NCI-H2029 treated with DMSO at 0.1 percent for 48 hours (cell line): ENCODE measurements around the gene LCP1.
A peak's percentile ranks its signal among the peaks of the same experiment; 100 is the strongest.

Source experiments
- DNase-seq: peaks from one replicate; lab custom pipeline; 2025; lab: John Stamatoyannopoulos, UW

Gene LCP1

GRCh38 chr13:46126552-46127357 lies 55.2 kb downstream of the LCP1 start:
- no peak for DNase-seq

GRCh38 chr13:46126056-46126455 lies 55.9 kb downstream of the LCP1 start:
- DNase-seq = no peak

- DNase-seq = no peak
Observed at GRCh38 chr13:46124967-46125933, 56.7 kb downstream of the LCP1 start.

- DNase-seq = no peak
Observed at GRCh38 chr13:46124531-46124966, 57.4 kb downstream of the LCP1 start.

GRCh38 chr13:46122304-46122703 lies 59.7 kb downstream of the LCP1 start:
- DNase-seq = no peak

GRCh38 chr13:46121597-46122163 lies 60.3 kb downstream of the LCP1 start:
- no peak for DNase-seq

- DNase-seq = no peak
Observed at GRCh38 chr13:46121033-46121432, 60.9 kb downstream of the LCP1 start.

- no peak for DNase-seq
Observed at GRCh38 chr13:46119883-46120614, 61.9 kb downstream of the LCP1 start.

- no peak for DNase-seq
Observed at GRCh38 chr13:46116653-46117502, 65.1 kb downstream of the LCP1 start.

GRCh38 chr13:46114613-46115012 lies 67.4 kb downstream of the LCP1 start:
- no peak for DNase-seq

GRCh38 chr13:46113596-46113995 lies 68.4 kb downstream of the LCP1 start:
- DNase-seq = no peak

- DNase-seq = no peak
Observed at GRCh38 chr13:46111151-46111550, 70.8 kb downstream of the LCP1 start.

- no peak for DNase-seq
Observed at GRCh38 chr13:46109451-46109850, 72.5 kb downstream of the LCP1 start.

- DNase-seq = no peak
Observed at GRCh38 chr13:46106839-46107371, 75.1 kb downstream of the LCP1 start.

- DNase-seq = no peak
Observed at GRCh38 chr13:46104868-46105267, 77.1 kb downstream of the LCP1 start, which contains the start of gene CPB2. Gene CPB2 (minus strand): TSS chr13:46105033. CDS start chr13:46105009, 24 bp downstream.

- no peak for DNase-seq
Observed at GRCh38 chr13:46103037-46103436, 78.9 kb downstream of the LCP1 start.

- no peak for DNase-seq
Observed at GRCh38 chr13:46102255-46102605, 79.7 kb downstream of the LCP1 start.

GRCh38 chr13:46101484-46102254 lies 80.3 kb downstream of the LCP1 start:
- peak; percentile 2 for DNase-seq

- DNase-seq = no peak
Observed at GRCh38 chr13:46101002-46101401, 81.0 kb downstream of the LCP1 start.
